DOHH2 (cell line): ENCODE results near the gene ARMC10.
"Not testable (repeated sequence)": the region's sequence is repeated elsewhere in the genome, so short reads cannot be mapped to it uniquely, and the experiment has no call there.

Source experiments
- H3F3A ChIP-seq: fragments of 200-600 bp; sonication (generic), shearing (Covaris generic); 2 replicates; pipeline ENCODE4 v1.6.0; 2016; ENCODE audit warnings: antibody characterized with exemption, mild to moderate bottlenecking; ENCODE audit not compliant: control insufficient read depth, insufficient read depth
- H3K27ac ChIP-seq: fragments of 200-600 bp; sonication (generic); 2 replicates; pipeline ENCODE4 v1.5.1; 2014; ENCODE audit warnings: low read depth, mild to moderate bottlenecking, low read length, moderate library complexity
- H3K27me3 ChIP-seq: fragments of 200-600 bp; sonication (generic); 2 replicates; pipeline ENCODE4 v1.6.1; 2014; ENCODE audit warnings: mild to moderate bottlenecking, low read length, mixed read lengths; ENCODE audit not compliant: control insufficient read depth
- H3K36me3 ChIP-seq: fragments of 200-600 bp; sonication (generic); 2 replicates; pipeline ENCODE4 v1.6.1; 2014; ENCODE audit warnings: mild to moderate bottlenecking, low read length, moderate library complexity, mixed read lengths; ENCODE audit not compliant: control insufficient read depth
- H3K4me1 ChIP-seq: fragments of 200-600 bp; sonication (generic); 2 replicates; pipeline ENCODE4 v1.6.1; 2014; ENCODE audit warnings: mild to moderate bottlenecking, low read length, mixed read lengths; ENCODE audit not compliant: control insufficient read depth
- H3K4me2 ChIP-seq: fragments of 200-600 bp; sonication (generic); 2 replicates; pipeline ENCODE4 v1.6.0; 2014; ENCODE audit warnings: mild to moderate bottlenecking, low read length, moderate library complexity
- H3K4me3 ChIP-seq: fragments of 200-600 bp; sonication (generic); 2 replicates; pipeline ENCODE4 v1.5.1; 2014; ENCODE audit warnings: mild to moderate bottlenecking, low read length, mixed read lengths
- H3K79me2 ChIP-seq: fragments of 200-600 bp; sonication (generic); 2 replicates; pipeline ENCODE4 v1.6.1; 2014; ENCODE audit warnings: mild to moderate bottlenecking, low read length, mixed read lengths; ENCODE audit not compliant: control insufficient read depth
- H3K9me2 ChIP-seq: fragments of 200-600 bp; sonication (generic); replicated peaks from 2 replicates; pipeline ENCODE4 v1.6.1; 2014; ENCODE audit warnings: mild to moderate bottlenecking, low read length, mixed read lengths; ENCODE audit not compliant: control insufficient read depth
- H3K9me3 ChIP-seq: fragments of 200-600 bp; sonication (generic); 2 replicates; pipeline ENCODE4 v1.6.1; 2014; ENCODE audit warnings: antibody characterized with exemption, low read length, mixed read lengths; ENCODE audit not compliant: control insufficient read depth, insufficient read depth
- H4K20me1 ChIP-seq: fragments of 200-600 bp; sonication (generic); 2 replicates; pipeline ENCODE4 v1.6.0; 2014; ENCODE audit warnings: low read depth, mild to moderate bottlenecking, antibody characterized with exemption, low read length, moderate library complexity; ENCODE audit not compliant: control insufficient read depth, insufficient read depth
- EZH2phosphoT487 ChIP-seq: fragments of 200-600 bp; sonication (generic); IDR thresholded peaks from 2 replicates; pipeline ENCODE4 v1.6.1; 2017; ENCODE audit warnings: borderline replicate concordance, mild to moderate bottlenecking, antibody characterized with exemption, low read length, moderate library complexity, mixed read lengths
- TF ChIP-seq, protein P1 (sequence below): fragments of 200-600 bp; sonication (generic); IDR thresholded peaks from one replicate; pipeline ENCODE4 v1.5.1; 2014; ENCODE audit warnings: antibody characterized with exemption, mild to moderate bottlenecking, low read depth, low read length; ENCODE audit not compliant: poor library complexity, severe bottlenecking

ARMC10 gene

DNA sequence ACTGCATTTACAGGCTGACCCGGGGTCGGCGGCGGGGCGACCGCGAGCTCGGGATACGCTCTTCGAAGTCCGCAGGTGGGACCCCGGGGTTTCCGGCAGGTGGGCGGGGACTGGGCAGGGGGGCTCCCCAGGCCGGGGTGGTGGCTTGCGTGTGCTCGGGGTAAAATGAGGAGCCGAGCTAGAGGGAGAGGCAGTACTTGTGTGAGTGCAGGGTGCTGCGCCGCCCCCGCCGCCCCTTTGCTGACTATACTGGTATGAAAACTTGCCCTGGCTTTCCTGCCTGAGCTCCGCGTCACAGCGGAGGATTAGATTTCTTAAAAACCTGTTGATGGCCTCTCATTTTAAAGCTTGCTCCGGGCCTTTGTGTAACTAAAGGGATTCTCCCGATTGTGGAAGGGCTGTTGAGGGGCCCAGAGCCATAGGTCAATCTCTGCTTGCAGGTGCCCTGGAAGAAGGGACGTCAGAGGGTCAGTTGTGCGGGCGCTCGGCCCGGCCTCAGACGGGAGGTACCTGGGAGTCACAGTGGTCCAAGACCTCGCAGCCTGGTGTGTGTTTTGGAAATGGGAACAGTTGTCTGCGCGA is 488 bp downstream of the ARMC10 start:
- Histone ChIP-seq H3K27ac (peak overlapping the region; percentile 63), H3K4me2 (peak overlapping the region; percentile 99), H3K9me3 (no peaks in the 10 kb centered on the region), H3K27me3 (no peaks in the 10 kb centered on the region), H3K4me3 (peak overlapping the region; percentile 78), H3K4me1 (peaks cover 42% of the 10 kb centered on the region), H3F3A (0 out of 2 replicates have a peak, but pooled peaks cover 6% of the 10 kb centered on the region), H3K9me2 (no peaks in the 10 kb centered on the region), H4K20me1 (no peaks in the 10 kb centered on the region; the same call in 1 of the 2 replicates), H3K36me3 (peaks cover 34% of the 10 kb centered on the region), H3K79me2 (peaks cover 51% of the 10 kb centered on the region)
- TF ChIP-seq, protein P1, sequence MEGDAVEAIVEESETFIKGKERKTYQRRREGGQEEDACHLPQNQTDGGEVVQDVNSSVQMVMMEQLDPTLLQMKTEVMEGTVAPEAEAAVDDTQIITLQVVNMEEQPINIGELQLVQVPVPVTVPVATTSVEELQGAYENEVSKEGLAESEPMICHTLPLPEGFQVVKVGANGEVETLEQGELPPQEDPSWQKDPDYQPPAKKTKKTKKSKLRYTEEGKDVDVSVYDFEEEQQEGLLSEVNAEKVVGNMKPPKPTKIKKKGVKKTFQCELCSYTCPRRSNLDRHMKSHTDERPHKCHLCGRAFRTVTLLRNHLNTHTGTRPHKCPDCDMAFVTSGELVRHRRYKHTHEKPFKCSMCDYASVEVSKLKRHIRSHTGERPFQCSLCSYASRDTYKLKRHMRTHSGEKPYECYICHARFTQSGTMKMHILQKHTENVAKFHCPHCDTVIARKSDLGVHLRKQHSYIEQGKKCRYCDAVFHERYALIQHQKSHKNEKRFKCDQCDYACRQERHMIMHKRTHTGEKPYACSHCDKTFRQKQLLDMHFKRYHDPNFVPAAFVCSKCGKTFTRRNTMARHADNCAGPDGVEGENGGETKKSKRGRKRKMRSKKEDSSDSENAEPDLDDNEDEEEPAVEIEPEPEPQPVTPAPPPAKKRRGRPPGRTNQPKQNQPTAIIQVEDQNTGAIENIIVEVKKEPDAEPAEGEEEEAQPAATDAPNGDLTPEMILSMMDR, result peak; percentile 8
- TF ChIP-seq EZH2phosphoT487, result no peak

- TF ChIP-seq EZH2phosphoT487, result no peak
- TF ChIP-seq, protein P1, result no peak
- no peak overlapping the region for H3K27ac ChIP-seq
- no peaks in the 10 kb centered on the region; the same call in 1 of the 2 replicates for H4K20me1 ChIP-seq
- H3K4me3 ChIP-seq, result no peak overlapping the region
- H3K9me2 ChIP-seq, result no peaks in the 10 kb centered on the region
- no peaks in the 10 kb centered on the region for H3K27me3 ChIP-seq
- H3K36me3 ChIP-seq, result peaks cover 40% of the 10 kb centered on the region
- H3K4me2 ChIP-seq, result peak overlapping the region; percentile 99
- 0 out of 2 replicates have a peak, but pooled peaks cover 6% of the 10 kb centered on the region for H3F3A ChIP-seq
- H3K79me2 ChIP-seq, result peaks cover 61% of the 10 kb centered on the region
- peaks cover 45% of the 10 kb centered on the region for H3K4me1 ChIP-seq
- no peaks in the 10 kb centered on the region for H3K9me3 ChIP-seq
Measured at GRCh38 chr7:103076764-103077163, 1.8 kb downstream of the ARMC10 start.

GRCh38 chr7:103077318-103077717 is 2.4 kb downstream of the ARMC10 start:
- Histone ChIP-seq H3K79me2 (peaks cover 66% of the 10 kb centered on the region), H3K4me2 (no peak overlapping the region)
- no peak for TF ChIP-seq EZH2phosphoT487
- TF ChIP-seq, protein P1, result no peak

GRCh38 chr7:103078226-103078625 is 3.3 kb downstream of the ARMC10 start:
- not testable (repeated sequence) for H3K9me2 ChIP-seq, H4K20me1 ChIP-seq, H3K27me3 ChIP-seq, H3F3A ChIP-seq, H3K4me3 ChIP-seq, H3K27ac ChIP-seq, H3K4me2 ChIP-seq, H3K9me3 ChIP-seq
- H3K4me1 ChIP-seq, result peaks cover 47% of the 10 kb centered on the region
- H3K36me3 ChIP-seq, result peaks cover 52% of the 10 kb centered on the region
- peaks cover 72% of the 10 kb centered on the region for H3K79me2 ChIP-seq

More at GRCh38 chr7:103077318-103077717, 2.4 kb downstream of the ARMC10 start:
- H3K9me2 ChIP-seq, result no peaks in the 10 kb centered on the region
- H3K9me3 ChIP-seq, result no peaks in the 10 kb centered on the region
- H3K27me3 ChIP-seq, result no peaks in the 10 kb centered on the region
- no peak overlapping the region for H3K27ac ChIP-seq
- H3K4me3 ChIP-seq, result no peak overlapping the region
- no peaks in the 10 kb centered on the region; the same call in 1 of the 2 replicates for H4K20me1 ChIP-seq
- H3F3A ChIP-seq, result 0 out of 2 replicates have a peak, but pooled peaks cover 6% of the 10 kb centered on the region
- peaks cover 48% of the 10 kb centered on the region for H3K4me1 ChIP-seq
- H3K36me3 ChIP-seq, result peaks cover 44% of the 10 kb centered on the region
